HG02759 (cell line): Measurements from ENCODE around the gene THAP8.

Source experiments
- ATAC-seq: cut with Tn5 transposase; IDR thresholded peaks from one replicate; pipeline ENCODE4 v1.9.1; 2021; ENCODE audit warnings: mild to moderate bottlenecking, moderate library complexity; ENCODE audit not compliant: unreplicated experiment

Gene THAP8

GRCh38 chr19:35995048-35995993 is 58.8 kb downstream of the THAP8 start, which contains the start of gene SDHAF1:
TSS of gene SDHAF1 (plus strand) at chr19:35995188. CDS start at chr19:35995275, 87 bp downstream.
- ATAC-seq: peak; percentile 87

GRCh38 chr19:35993923-35994598 is 60.0 kb downstream of the THAP8 start:
- no peak for ATAC-seq

- no peak for ATAC-seq
These were observed 60.9 kb downstream of the THAP8 start for GRCh38 chr19:35992907-35993765.

- ATAC-seq: no peak
These were observed 62.2 kb downstream of the THAP8 start for GRCh38 chr19:35991731-35992450.

GRCh38 chr19:35990771-35991730 is 63.0 kb downstream of the THAP8 start:
- no peak for ATAC-seq

GRCh38 chr19:35990156-35990555 is 63.9 kb downstream of the THAP8 start:
- no peak for ATAC-seq

- no peak for ATAC-seq
These were observed 65.3 kb downstream of the THAP8 start for GRCh38 chr19:35988824-35989223.

- ATAC-seq: no peak
These were observed 66.6 kb downstream of the THAP8 start for GRCh38 chr19:35987571-35987896.

- no peak for ATAC-seq
These were observed 67.2 kb downstream of the THAP8 start for GRCh38 chr19:35986664-35987570.

- ATAC-seq: no peak
These were observed 68.0 kb downstream of the THAP8 start for GRCh38 chr19:35986111-35986510.
